Measurements from ENCODE around the gene EFNA1.
"Not testable (repeated sequence)": the region's sequence is repeated elsewhere in the genome, so short reads cannot be mapped to it uniquely, and the experiment has no call there.

Gene EFNA1

DNA sequence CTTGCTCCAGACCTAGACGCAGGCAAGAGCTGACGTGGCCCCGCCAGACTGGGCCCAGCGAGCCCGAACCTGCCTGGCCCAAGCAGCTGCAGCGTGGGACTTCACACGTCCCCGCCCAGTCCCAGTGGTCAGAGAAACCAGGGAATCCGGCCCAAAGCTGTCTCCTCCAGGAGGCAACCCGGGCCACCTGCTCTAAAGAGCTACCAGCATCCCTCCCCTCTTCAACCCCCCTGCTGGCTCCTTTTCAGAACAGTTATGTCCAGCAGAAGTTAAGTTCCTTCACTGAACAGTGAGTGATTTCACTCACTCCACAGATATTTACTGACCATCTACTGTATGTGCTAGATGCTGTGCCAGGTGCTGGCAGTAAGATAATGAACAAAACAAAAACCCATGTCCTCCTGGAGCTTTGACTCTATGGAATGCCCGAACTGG lies 2.1 kb upstream of the EFNA1 start:
- DNase-seq (ENCODE audit: low read depth): no peak

DNA sequence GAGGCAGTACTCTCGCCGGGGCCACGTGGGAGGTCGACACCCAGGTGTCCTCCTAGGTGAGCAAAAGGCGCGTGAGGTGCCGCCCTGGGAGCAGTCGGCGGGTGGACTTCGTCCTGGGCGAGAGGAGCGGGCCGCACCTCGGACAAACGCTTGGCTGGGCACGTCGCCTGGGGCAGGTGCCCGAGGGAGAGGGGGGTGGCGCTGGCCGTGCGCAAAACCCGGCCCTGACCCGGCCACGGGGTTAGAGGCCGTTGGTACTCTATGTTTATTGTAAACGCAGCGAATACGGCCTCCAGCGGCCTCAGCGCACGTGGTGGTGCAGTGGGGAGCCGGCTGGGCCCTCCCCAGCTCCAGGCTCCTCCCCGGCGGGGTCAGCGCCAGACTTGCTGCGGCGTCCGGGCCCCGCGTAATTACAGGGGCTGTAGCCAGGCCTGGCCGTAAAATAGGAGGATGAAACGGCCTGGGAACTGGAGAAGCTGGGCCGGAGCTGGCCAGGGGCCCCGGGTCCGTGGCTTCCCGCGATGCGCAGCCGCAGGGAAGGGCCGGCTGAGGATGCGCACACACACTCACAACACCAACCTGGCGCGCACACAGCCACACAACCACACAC lies 1.6 kb upstream of the EFNA1 start:
- peak; percentile 30 for DNase-seq (ENCODE audit: low read depth)

DNA sequence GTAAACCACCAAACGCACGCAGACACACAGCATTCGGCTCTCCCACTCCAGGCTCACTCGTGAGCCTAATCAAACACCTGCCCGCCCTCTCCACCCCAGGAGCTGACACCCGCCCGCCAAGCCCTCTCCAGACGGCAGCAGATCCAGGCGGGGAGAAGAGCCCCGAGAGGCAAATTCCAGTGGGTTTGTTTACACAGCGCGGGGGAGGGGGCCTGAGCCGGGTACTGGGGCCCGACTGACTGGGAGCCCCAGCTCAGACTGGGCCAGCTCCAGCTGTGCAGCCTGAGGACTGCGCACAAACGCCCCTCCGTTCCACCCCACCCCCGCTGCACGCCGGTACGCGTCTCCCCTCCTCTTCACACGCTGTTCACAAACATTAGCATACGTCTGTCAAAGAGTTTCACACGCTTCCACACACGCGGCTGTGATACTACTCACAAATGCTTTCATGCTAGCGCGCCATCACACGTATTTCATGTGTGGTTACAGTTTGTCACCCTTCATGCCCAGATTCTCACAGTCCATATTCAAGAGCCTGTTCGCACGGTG lies 1.0 kb upstream of the EFNA1 start:
- DNase-seq (ENCODE audit: low read depth): peak; percentile 35

DNA sequence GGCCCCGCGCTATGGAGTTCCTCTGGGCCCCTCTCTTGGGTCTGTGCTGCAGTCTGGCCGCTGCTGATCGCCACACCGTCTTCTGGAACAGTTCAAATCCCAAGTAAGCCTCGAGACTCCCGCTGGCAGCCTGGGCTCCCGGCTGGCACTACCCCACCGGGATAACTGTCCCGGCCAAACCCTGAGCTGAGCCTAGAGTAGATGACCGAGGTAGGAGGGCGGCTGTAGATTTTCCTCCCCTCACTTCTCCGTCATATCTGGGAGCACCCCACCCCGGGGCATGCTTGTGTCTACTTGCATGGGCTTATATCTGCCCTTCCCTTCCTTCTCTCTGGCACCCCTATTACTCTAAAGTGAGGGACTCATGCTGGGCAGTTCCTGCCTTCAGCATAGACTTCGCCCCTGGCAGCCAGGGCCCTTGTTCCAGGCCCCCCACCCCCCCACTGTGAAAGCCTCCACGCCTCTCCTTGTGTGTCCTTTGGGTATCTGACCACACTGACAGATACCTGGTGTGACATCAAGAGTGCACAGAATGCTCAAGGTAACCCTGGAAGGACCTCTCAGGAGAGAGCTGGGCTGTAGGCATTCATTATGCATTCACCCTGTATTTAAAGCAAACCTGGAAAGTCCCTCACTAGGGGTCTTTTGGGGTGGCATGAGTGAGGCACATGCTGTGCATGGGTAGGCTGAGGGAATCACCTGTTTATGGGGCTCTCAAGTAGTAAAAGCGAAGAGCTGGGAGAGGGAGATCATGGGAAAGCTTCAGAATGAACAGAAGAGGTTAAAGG lies 485 bp downstream of the EFNA1 start:
- no peak for DNase-seq (ENCODE audit: low read depth)

DNA sequence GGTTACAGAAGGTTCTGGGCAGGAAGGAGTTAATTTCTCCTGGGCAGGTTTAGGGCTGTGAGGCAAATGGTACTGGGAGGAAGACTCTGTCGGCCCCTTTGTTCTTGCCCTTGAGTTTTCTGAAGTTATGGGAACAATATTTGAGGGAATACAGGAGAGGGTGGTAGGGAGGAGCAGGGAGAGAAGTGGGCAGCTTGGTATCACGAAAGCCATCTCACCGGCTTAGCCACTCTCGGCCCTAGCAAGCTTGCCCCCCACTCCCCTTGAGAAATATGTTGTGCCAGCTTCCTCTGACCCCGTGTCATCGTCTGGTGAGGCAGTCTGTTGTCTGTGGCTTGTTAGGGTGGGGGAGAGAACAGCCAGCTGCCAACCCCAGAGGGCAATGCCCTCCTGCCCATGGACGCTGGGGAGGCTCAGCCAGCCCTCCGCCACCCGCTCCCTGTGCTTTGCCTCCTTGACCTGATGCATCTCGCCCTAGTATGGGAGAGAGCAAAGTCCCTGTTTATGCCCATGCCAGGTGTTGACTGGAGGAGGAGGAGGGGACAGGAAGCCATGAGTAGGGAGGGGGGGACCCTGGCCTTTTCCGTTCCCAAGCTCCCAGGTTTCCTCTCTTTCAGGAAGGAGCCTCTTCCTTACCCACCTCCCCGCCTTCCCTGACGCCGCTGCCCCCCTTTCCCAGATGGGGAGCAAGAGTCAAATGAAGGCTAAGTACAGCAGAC lies 1.2 kb downstream of the EFNA1 start:
- no peak for DNase-seq (ENCODE audit: low read depth)

DNA sequence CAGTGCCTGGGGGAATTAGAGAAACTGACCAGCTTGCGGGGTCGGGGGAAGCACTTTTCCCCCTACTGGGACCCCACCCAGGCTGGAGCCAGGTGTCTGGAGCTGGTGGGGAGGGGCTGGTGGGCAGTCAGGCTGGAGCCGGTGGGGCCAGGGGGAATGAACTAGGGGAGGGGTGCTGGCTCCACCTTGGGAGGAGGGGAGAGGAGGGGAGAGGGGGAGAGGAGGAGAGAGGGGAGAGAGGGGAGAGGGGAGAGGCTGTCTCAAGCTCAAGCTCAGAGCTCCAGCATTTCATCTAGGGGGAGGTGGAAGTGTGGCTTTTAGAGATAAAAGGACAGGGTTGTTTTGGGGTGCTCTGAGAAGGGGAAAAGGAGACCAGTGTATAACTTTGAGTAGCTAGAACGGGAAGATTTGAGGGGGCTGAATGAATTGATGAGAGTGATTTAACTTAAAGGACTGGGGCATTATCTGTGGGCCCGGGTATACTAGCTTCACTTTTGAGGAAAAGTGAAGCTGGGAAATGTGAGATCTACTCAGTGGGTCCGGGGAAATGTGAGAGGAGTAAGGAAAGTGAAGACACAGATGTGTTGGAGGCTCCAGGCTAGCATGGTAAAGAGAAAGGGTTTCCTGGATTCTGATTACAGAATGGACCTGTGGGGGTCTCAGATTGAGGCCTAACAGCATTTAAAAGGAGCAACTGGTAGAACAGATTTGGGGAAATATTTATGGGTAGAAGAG lies 2.8 kb downstream of the EFNA1 start:
- DNase-seq (ENCODE audit: low read depth): no peak

DNA sequence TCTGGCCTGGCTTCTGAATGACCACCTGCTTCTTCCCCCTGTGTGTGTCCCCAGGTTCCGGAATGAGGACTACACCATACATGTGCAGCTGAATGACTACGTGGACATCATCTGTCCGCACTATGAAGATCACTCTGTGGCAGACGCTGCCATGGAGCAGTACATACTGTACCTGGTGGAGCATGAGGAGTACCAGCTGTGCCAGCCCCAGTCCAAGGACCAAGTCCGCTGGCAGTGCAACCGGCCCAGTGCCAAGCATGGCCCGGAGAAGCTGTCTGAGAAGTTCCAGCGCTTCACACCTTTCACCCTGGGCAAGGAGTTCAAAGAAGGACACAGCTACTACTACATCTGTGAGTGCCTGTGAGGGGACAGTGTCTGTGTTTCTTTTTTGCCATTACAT lies 3.6 kb downstream of the EFNA1 start:
- no peak for DNase-seq (ENCODE audit: low read depth)

DNA sequence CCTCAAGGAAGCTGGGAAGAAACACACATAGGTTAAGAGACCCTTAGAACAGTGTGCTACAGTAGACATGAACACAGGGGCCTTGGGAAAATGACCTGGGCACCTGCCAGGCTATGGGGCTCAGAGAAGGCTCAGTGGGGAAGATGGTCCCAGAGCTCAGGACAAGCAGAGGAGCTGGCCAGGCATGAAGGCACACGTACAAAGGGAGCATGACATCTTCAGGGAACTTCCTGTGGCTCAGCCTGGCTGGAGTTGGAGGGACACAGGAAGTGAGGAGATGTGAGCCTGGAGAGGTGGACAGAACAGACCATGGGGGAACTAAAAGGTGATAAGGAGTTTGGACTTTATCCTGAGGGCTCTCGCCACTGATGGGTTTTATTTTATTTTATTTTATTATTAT lies 4.2 kb downstream of the EFNA1 start:
- no peak for DNase-seq (ENCODE audit: low read depth)

DNA sequence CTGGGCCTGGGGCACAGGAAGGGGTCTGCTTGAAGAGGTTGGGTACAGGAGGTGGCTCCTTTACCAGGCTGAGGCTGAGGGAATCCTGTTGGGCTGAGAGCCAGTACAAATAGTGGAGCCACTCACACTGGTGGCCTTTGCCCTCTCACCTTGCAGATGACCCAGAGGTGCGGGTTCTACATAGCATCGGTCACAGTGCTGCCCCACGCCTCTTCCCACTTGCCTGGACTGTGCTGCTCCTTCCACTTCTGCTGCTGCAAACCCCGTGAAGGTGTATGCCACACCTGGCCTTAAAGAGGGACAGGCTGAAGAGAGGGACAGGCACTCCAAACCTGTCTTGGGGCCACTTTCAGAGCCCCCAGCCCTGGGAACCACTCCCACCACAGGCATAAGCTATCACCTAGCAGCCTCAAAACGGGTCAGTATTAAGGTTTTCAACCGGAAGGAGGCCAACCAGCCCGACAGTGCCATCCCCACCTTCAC lies 6.2 kb downstream of the EFNA1 start:
- DNase-seq (ENCODE audit: low read depth): no peak

DNA sequence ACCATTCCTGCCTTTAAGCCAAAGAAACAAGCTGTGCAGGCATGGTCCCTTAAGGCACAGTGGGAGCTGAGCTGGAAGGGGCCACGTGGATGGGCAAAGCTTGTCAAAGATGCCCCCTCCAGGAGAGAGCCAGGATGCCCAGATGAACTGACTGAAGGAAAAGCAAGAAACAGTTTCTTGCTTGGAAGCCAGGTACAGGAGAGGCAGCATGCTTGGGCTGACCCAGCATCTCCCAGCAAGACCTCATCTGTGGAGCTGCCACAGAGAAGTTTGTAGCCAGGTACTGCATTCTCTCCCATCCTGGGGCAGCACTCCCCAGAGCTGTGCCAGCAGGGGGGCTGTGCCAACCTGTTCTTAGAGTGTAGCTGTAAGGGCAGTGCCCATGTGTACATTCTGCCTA lies 6.6 kb downstream of the EFNA1 start:
- no peak for DNase-seq (ENCODE audit: low read depth)

DNA sequence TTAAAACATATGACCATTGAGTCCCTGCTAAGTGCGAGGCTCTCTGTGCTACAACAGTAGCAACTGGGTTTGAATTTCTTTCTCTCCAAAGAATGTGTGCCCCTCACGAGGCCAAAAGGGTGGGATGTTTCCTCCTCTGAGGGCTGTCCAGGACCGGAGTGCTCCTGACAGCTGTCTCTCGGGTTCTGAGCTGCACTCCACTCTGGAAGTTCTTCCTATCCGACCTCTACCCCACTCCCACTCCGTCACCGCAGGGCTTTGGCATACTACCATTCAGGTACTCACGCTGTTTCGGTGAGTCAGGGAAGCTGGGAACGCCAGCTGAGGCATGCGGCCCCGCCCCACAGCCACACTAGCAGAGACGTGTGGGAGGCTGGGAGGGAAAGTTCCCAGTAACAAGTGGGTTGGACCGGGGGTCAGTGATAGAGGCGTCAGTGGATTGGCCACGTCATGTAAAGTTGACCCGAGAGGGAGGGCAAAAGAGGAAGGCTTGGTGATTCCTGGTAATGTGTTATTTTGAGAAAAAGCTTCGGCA lies 7.3 kb downstream of the EFNA1 start:
- DNase-seq (ENCODE audit: low read depth): peak; percentile 94

DNA sequence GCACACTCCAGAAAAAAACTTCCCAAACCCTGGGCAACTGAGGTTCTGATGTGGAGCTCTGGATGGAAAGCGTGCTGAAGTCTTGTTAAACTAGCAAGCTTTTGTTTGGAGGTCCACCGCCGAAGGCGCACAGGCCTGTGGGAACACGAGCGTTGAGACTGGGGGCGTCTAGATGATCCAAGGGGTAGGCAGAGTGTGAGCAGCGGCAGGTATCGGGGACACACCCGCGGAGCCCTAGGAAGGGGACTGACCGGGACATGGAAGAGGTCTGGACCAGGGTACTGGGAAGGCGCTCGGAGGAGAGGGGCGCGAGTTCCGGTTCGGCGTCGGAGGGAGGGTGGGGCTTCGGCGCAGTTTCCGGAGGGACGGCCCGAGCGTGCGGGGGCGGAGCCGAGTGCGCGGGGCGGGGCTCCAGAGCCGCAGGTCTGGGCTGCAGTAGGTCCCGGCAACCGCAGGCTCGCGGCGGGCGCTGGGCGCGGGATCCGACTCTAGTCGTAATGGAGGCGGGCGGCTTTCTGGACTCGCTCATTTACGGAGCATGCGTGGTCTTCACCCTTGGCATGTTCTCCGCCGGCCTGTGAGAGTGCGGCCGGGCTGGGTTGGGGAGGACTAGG lies 7.8 kb downstream of the EFNA1 start, which contains the start of gene SLC50A1:
Gene SLC50A1, plus strand, starts transcription at position 438 of the 614 bp plus-strand sequence. Its CDS starts 60 bp downstream, at position 498.
- DNase-seq (ENCODE audit: low read depth): peak; percentile 94

DNA sequence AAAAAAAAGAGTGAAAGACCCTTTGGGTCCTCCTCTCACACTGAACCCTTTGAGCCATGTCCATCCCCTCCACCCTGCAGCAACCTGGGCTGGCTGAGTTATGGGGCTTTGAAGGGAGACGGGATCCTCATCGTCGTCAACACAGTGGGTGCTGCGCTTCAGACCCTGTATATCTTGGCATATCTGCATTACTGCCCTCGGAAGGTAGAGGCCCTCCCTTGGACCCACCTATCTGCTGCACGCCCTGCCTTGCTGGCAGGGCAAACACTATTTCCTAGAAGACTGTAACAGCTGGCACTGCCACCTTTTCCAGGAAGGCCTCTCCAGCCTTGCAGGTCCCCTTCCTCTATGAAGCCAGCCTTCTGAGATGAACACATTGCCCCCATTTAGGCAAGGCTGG lies 9.1 kb downstream of the EFNA1 start:
- no peak for DNase-seq (ENCODE audit: low read depth)

DNA sequence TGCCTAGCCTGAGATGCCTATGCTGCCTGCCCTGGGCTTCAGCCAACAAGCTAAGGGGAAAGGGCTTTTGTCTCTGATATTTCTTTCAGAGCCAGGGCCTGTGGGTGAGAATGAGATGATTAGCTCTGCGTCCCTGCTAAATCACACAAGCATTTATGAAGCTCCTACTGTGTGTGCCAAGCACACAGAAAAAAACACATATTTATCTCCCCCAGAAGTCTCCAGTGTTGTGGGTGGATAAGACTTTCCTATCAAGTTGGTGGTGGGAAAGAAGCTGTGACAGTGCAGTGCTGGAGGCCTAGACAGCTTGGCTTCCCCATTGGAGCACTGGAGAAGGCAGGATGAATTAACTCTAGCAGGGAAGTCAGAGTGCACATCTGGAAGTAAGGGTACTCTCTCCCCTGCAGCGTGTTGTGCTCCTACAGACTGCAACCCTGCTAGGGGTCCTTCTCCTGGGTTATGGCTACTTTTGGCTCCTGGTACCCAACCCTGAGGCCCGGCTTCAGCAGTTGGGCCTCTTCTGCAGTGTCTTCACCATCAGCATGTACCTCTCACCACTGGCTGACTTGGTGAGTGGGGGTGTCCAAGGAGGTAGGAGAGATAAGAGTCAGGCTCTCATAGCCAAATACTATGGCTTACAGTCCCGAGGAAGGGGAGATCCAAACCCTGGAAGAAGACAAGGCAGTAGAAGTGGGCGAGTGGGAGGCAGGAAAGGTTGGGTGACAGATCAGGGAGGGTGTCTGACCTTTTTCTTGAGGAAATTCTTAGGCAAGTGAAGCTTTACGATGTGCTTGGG lies 9.7 kb downstream of the EFNA1 start:
- no peak for DNase-seq (ENCODE audit: low read depth)

DNA sequence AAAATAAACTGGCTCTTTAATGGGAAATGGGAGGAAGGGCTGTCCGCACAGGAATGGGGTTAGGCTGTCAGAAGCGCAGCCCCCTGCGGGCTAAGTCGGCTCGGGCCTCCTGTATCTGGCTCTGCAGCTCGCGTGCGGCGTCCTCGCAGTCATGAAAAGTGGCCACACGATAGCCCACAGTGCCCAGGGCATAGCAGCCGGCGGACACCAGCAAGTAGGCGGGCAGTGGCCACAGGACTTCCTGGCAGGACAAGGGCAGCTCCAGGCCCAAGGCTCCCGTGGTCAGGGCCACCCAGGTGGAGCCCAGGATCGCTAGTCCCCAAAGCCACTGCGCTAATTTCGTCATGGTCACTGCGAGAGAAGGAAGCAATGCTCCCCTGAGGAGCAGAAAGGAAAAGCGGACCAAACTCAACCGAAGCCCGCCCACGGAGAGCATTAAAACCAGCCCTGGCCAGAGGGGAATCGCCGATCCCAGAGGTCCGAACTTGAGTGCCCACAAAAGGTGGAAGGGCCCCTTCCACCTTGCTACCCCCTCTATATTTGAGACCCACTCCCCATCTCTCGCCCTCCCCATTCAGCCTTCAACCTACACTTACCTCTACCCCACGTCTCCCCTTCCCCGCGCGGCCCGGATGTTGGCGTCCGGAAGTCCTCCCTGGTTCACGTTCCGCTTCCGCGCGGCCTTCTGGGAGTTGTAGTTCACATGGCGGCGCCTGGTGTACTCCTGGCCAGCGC lies 12.4 kb downstream of the EFNA1 start, which contains the start of gene DPM3:
Gene DPM3, minus strand, starts transcription at position 637 of the 735 bp plus-strand sequence. Its CDS starts 291 bp downstream, at position 346.
- DNase-seq (ENCODE audit: low read depth): peak; percentile 79

DNA sequence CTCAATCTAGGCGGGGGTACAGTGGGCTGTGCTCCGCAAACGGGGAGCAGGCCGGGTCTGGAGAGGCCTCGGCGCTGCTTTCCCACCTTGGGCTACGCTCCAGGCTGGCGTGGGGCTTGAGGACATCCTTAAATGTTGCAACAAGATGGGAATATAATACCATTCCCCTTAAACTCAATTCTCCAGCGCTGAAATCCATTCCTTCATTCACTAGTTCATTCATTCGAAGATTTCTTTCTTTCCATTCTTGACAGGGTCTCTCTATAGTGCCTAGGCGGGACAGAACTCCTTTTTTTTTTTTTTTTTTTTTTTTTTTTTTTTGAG lies 12.9 kb downstream of the EFNA1 start:
- no peak for DNase-seq (ENCODE audit: low read depth)

DNA sequence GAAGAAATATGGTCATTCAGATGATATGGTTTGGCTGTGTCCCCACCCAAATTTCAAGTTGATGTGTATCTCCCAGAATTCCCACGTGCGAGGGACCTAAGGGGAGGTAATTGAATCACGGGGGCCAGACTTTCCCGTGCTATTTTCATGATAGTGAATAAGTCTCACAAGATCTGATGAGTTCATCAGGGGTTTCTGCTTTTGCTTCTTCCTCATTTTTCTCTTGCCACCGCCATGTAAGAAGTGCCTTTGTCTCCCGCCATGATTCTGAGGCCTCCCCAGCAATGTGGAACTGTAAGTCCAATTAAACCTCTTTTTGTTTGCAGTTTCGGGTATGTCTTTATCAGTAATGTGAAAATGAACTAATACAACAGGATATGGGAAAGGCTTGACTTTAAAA lies 14.1 kb downstream of the EFNA1 start:
- no peak for DNase-seq (ENCODE audit: low read depth)

DNA sequence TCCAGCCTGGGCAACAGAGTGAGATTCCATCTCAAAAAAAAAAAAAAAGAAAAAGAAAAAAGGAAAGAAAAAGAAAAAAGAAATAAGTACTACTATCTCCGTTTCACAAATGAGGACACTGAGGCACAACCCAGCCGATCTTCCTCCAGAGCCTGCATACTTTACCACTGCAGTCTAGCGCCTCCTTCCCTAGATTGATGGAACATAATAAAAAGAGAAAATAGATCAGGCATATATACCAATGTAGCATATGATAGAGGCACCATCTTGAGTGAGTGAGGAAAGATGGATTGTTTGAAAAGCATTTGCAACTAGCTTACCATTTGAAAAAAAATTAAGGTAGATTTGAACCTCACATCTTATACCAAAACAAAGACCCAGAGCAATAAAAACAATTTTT lies 17.8 kb downstream of the EFNA1 start:
- DNase-seq (ENCODE audit: low read depth): no peak

DNA sequence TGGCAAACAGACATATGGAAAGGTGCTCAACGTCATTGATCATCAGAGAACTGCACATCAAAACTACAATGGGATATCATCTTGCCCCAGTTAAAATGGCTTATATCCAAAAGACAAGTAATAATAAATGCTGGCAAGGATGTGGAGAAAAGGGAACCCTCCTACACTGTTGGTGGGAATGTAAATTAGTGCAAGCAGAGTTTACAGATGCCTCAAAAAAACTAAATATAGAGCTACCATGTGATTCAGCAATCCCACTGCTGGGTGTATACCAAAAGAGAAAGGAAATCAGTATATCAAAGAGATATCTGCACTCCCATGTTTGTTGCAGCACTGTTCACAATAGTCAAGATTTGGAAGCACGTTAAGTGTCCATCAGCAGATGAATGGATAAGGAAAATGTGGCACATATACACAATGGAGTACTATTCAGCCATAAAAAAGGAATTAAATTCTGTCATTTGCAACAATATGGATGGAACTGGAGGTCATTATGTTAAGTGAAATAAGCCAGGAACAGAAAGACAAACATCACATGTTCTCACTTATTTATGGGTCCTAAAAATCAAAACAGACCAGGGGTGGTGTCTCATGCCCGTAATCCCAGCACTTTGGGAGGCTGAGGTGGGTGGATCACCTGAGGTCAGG lies 28.4 kb downstream of the EFNA1 start:
- DNase-seq (ENCODE audit: low read depth): not testable (repeated sequence)

Measured in EH (cell line).